ENCODE measurements around the gene VSX1. TPM values are rescaled to one million over a fixed set of nuclear protein-coding genes. Genes with fewer than 3 reads are reported as not detected.

VSX1 gene
- total and polyA plus RNA-seq, 9 of the 15 experiments (the other 6 are each of a cell fraction or from before 2014, with no cell fraction given): not detected

DNA sequence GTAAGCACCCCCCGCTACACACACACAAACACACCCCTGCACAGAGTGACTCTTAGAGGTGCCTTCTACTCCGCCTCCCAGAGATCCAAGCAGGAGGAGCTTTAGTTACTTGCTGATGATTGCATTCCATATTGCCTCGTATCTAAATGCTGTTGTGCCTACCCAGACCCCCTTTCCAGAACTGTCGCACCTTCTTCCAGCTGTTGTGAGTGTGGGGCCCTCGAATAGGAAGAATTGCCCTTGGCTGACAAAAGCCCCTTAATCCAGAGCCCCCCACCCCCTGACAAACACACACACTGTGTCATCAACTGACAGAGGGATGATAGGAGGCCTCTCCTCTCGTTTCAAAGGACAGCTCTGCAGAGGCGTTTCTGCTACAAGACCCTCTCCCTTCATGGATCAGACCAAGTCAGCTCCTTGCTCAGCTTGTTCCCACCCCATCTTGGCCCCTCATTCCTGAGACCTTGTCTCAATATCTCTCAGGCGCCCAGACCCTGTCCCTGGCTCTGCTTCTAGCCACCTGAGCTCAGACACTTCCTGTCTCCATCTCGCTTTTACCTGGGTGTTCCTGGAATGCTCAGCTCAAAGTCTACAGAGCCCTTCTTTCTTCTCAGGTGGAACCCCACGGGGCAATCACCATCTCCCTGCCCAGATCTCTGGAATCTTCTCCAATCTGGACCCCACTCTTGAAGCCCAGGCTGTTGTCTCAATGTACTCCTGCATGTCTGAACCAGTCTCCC is 4.0 kb upstream of the VSX1 start:
- in situ Hi-C loops (cut with MboI): no loop called here
- TF ChIP-seq PTBP1 (IDR thresholded peaks at IDR 0.05; ENCODE audit: low read depth, low read length) (no peak), FOXP1 (CRISPR knock-in tag; IDR thresholded peaks at IDR 0.05) (no peak), ZNF717 (CRISPR knock-in tag; IDR thresholded peaks at IDR 0.05) (no peak), STAG1 (CRISPR knock-in tag; IDR thresholded peaks at IDR 0.05; ENCODE audit: borderline replicate concordance) (no peak), ZNF311 (CRISPR knock-in tag; IDR thresholded peaks at IDR 0.05) (no peak), ZNF347 (CRISPR knock-in tag; IDR thresholded peaks at IDR 0.05; ENCODE audit: low read depth) (no peak), MAFK (IDR thresholded peaks at IDR 0.05; ENCODE audit: low read length) (no peak), TCFL5 (CRISPR knock-in tag; conservative IDR thresholded peaks at IDR 0.05) (no peak), KDM2B (CRISPR knock-in tag; IDR thresholded peaks at IDR 0.05) (no peak)
- TF ChIP-seq, protein P1, sequence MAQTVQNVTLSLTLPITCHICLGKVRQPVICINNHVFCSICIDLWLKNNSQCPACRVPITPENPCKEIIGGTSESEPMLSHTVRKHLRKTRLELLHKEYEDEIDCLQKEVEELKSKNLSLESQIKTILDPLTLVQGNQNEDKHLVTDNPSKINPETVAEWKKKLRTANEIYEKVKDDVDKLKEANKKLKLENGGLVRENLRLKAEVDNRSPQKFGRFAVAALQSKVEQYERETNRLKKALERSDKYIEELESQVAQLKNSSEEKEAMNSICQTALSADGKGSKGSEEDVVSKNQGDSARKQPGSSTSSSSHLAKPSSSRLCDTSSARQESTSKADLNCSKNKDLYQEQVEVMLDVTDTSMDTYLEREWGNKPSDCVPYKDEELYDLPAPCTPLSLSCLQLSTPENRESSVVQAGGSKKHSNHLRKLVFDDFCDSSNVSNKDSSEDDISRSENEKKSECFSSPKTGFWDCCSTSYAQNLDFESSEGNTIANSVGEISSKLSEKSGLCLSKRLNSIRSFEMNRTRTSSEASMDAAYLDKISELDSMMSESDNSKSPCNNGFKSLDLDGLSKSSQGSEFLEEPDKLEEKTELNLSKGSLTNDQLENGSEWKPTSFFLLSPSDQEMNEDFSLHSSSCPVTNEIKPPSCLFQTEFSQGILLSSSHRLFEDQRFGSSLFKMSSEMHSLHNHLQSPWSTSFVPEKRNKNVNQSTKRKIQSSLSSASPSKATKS (CRISPR knock-in tag; IDR thresholded peaks at IDR 0.05): no peak
- TF ChIP-seq, protein P2, sequence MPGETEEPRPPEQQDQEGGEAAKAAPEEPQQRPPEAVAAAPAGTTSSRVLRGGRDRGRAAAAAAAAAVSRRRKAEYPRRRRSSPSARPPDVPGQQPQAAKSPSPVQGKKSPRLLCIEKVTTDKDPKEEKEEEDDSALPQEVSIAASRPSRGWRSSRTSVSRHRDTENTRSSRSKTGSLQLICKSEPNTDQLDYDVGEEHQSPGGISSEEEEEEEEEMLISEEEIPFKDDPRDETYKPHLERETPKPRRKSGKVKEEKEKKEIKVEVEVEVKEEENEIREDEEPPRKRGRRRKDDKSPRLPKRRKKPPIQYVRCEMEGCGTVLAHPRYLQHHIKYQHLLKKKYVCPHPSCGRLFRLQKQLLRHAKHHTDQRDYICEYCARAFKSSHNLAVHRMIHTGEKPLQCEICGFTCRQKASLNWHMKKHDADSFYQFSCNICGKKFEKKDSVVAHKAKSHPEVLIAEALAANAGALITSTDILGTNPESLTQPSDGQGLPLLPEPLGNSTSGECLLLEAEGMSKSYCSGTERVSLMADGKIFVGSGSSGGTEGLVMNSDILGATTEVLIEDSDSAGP (CRISPR knock-in tag; IDR thresholded peaks at IDR 0.05): no peak
- no peak overlapping the region for H2AFZ ChIP-seq (ENCODE audit: low read depth, low read length)
- H3K9me3 ChIP-seq (replicated peaks; ENCODE audit: control insufficient read depth, insufficient read depth, low read depth, low read length): no peaks in the 10 kb centered on the region
- H3K4me3 ChIP-seq: no peak overlapping the region
- CTCF ChIA-PET (ENCODE audit: low intra/inter-chr PET ratio): no interaction called here
- no peak overlapping the region for H3K27ac ChIP-seq (ENCODE audit: extremely low read depth, low read depth, low read length)
- FAIRE-seq (no peak), ATAC-seq (no peak), DNase-seq (ENCODE audit: extremely low read depth in 1 of 4, low spot score in 3 of 4) (no peak)
- 3% methylated on average over 9 of the region's 10 CpGs for WGBS (ENCODE audit: insufficient coverage, low coverage, missing lambda C conversion rate)
- POLR2A ChIA-PET: interaction anchor here (0.6 kb wide), 1 partner anchor 25 kb away, joined by 3 read pairs; no protein-coding TSS in a partner anchor
- no peak overlapping the region for H3K4me2 ChIP-seq (ENCODE audit: insufficient read depth, low read length)
- intact Hi-C loops (cut with micrococcal nuclease): no loop called here
- no peaks in the 10 kb centered on the region for H3K9me1 ChIP-seq (ENCODE audit: control insufficient read depth, insufficient read depth, low read length)
- H3K36me3 ChIP-seq (ENCODE audit: control insufficient read depth, insufficient read depth, low read length): no peaks in the 10 kb centered on the region
- H3K27me3 ChIP-seq (ENCODE audit: control insufficient read depth in 2 of 2, insufficient read depth in 2 of 2, low read length in 2 of 2): peaks cover 2 to 34% of the 10 kb centered on the region in 2 experiments; a peak in 3 of 5 replicates
- no TSS peak for BruUV-seq (replicated peaks)
- H3K4me1 ChIP-seq (replicated peaks in 1 of 2; ENCODE audit: control insufficient read depth in 2 of 2, insufficient read depth in 2 of 2, low read length in 2 of 2): no peaks in the 10 kb centered on the region; a peak in 1 of 5 replicates
- H3K9ac ChIP-seq (ENCODE audit: insufficient read depth in 1 of 2, low read depth in 2 of 2, low read length in 2 of 2): no peak overlapping the region
- no peaks in the 10 kb centered on the region for H3K79me2 ChIP-seq (ENCODE audit: control insufficient read depth, insufficient read depth, low read length)
- no peaks in the 10 kb centered on the region; the same call in 1 of the 2 replicates for H4K20me1 ChIP-seq (replicated peaks; ENCODE audit: control insufficient read depth, insufficient read depth, low read length)

All from K562 (cell line).